GM19324 (cell line): ENCODE data around the gene P2RY2.

Experiments used
- ATAC-seq: cut with Tn5 transposase; IDR thresholded peaks from one replicate; pipeline ENCODE4 v1.9.1; 2021; ENCODE audit warnings: mild to moderate bottlenecking, moderate library complexity; ENCODE audit not compliant: unreplicated experiment, low FRiP score

The P2RY2 gene

DNA sequence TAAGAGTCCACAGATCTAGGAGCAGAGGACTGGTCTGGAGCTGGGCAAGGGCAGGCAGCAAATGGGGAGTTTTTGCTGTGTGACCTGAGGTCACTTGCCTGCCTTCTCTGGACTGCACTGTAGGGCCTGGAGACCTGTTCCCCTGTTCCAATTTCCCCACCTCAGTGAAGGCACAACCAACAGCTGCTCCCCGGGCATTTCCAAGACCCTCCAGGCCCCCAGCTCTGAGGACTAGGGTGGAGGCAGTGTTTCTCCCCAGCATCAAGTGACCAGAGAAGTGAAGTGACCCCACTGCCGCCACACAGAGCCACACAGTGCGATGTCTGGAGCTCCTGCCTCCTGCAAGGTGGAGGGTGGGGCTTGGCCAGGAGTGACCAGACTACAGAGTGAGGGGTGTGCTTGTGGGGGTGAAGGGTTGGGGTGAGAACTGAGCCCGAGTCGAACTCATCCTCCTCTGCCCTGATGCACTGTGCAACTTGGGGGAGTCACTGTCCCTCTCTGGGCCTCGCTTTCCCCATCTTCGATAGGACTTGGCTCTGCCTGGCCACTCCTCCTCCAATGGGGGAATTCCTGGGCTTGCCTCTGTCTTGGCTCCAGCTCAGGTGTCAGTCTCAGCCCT is 21.6 kb downstream of the P2RY2 start:
- no peak for ATAC-seq

DNA sequence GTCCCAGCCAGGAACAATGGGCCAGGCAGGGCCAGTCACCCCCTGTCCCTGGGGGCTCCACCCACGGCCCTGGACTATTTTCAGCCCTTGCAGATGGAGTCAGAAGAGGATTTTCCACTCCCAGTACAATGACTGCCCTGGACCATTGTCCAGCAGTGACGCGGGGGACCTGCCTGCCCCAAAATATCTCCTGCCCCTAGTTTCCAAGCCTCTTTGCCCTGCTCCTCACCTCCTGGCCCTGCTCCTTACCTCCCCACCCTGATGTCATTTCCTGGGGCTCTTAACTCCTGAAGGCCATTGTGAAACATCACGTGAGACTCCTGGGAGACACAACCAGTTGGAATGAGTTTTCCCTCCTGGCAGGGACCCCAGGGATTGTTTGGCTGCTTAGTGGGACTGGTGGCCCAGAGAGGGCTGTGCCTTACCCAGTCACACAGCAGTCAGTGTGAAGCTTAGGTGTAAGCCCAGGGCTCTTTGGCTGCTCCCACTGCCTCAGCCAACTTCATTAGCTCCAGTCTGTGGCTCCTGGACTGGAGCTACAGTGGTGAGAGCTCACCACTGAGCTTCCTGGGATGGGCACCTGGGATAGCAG is 22.2 kb downstream of the P2RY2 start:
- no peak for ATAC-seq

DNA sequence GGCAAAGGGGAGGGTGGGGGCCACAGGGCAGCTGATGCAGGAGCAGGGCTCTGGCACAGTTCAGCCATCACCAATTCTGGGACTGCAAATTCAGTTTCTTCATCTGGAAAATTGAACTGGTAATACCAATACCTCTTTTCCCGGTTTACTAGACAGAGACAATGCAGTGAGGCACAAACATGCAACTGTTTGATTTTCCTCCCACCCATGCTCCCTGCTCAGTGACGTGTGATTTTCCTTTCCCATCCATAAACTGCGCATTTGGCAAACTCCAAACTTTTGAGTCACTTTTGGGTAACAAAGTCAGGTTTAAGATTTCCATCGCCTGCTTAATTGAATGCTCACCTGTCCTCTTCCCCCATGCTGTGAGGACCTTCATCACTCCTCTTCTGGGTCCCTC is 23.2 kb downstream of the P2RY2 start:
- no peak for ATAC-seq

DNA sequence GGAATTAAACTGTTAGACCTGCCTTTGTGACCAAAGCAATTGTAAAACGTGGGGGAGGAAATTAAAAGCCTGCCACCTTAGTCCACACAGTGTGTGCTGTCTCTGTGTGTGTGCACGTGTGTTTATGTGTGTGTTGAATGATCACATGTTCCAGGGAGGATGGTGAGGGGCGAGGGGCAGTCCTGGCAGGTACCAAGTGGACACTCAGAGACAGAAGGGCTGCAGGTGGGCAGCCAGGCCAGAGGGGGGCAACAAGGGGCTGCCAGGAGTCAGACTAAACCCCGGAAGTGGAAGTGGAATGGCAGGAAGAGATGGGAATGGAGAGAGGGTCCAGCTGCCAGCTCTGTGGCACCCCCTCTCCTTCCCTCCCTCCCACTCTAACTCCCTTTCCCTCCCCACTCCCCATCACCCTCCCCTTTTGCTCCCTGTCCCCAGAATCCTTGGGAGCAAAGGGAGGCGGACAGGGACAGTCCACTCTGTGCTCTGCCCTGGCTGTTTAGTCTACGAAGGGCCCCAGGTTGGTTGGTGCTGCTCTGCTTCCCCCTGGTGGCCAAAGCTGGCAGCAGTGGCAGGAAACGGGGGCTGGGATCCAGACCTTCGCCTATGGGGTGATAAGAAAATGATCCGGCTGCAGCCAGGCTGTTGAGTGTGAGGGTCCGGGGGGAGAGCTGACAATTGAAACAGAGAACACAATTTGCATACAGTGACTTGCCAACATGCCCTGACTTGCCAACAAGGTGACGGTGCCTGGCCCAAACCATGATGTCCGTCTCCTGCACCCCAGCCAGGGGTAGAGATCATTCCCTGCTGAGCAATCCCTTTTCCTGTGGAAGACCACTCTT is 24.4 kb downstream of the P2RY2 start:
- no peak for ATAC-seq

DNA sequence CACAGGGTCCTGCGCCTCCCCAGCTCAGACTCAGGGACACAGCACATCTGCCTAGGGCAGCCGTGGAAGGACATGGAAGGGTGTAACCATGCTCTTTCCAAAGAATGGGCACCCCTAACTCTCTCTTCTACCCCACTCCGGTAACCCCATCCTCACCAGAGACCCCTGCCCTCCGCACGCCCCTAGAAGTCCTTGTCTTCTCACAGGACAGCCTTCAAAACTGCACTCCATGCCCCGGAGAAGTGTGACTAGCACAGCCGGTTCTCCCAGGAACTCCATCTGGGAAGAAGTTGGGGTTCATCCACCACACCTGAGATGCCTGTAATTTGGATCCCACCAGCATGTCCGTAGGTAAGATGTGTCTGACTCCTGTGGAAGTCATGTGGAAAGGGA is 25.0 kb downstream of the P2RY2 start:
- ATAC-seq: no peak

DNA sequence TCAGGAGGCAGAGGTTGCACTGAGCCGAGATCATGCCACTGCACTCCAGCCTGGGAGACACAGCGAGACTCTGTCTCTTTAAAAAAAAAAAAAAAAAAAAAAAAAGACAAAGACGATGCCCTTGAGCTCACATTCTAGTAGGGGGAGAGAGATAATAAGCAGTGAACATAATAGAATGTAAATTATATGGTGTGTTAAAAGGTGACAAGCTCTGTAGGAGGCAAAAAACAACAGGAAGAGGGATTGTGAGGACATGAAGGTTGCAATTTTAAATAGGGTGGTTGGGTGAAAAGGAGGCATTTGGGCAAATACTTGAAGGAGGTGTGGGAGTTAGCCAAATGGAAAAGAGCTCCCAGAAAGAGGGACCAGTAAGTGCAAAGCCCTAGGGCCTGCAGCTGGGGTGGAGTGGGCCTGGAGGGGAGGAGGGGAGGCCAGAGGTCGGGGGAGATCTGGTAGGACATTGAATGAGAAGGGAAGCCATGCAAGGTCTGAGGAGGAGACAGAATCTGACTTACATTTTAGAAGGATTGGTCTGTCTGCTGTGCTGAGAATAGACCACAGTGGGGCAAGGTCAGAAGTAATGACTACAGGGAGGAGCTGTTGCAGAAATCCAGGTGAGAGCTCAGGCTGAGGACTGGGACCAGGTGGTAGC is 26.6 kb downstream of the P2RY2 start:
- ATAC-seq: no peak

DNA sequence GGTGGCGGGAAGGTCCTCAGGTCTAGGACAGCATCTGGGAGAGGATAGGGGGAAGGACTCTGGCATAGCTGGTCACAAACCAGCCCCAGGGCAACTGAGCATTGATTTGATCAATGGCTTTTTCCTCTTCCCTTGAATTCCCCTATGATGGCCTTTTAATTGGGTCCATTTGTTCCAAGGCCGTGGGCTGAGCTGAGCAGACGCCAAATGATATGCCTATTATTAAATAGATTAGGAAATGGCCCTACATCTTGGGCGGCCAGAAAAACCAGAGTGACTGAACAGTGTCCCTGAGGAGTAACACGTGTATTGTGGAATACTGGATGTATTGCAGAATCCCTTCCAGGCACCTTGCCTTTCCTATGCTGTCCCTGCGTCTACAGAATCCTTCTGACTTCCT is 27.4 kb downstream of the P2RY2 start:
- no peak for ATAC-seq

DNA sequence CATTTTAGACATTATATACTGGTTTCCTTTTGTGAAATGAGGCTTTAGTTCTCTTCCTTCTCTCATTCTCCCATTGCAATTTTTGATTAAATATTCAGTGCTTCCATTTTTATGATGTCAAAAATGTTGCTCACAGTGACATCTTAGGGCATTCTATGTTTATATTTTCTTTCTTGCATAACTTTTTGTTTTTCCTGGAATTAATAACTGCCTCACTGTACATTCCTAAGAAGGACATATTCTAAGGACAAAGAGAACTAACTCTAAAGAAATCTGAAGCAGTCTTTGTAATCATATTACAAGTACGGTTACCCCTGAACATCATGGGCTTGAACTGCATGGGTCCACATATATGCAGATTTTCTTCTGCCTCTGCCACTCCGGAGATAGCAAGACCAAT is 28.2 kb downstream of the P2RY2 start:
- no peak for ATAC-seq

DNA sequence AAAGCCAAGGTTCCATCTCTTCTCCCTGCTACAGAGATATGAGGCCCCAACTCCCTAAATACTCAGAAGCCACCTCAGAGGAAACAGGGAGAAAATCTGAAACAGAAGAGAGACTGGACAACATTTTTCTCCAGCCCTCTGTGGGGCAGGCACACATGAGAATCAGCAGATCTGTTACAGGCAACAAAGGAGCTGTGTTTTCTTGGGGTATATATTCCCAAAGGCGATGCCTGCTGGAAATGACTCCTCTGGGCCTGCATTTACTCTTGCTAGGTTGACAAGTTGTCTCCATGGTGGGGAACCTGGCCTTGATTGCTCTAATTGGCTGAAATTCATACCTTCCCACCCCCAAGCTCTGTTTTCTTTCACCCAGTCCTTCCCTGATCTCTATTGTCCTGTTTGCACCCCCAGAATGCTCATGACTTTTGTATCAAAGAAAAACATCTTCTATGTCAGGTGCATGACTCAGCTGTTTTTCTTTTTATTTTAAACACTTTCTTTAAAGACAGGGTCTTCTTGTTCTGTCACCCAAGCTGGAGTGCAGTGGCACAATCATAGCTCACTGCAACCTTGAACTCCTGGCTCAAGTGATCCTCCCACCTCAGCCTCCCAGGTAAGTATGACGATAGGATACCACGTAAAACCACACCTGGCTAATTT is 30.6 kb downstream of the P2RY2 start:
- no peak for ATAC-seq

DNA sequence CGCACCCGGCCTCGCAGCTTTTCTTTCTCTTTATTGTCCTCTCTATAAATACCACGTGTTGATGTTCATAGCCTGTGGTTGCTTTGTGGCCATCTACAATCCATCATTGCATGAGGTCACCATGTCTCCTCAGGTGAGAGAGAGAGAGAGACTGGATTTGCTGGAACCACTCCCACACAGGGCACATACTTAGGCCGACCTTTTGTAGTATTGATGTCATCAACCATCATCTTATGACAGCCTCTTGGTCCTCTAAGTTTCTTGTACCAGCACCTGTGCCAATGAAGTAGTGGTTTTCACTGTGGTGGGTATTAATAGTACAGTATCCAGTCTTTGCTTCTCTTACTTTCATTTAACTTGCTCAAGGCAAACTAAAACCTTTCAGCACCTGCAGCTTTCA is 31.2 kb downstream of the P2RY2 start:
- ATAC-seq: no peak

DNA sequence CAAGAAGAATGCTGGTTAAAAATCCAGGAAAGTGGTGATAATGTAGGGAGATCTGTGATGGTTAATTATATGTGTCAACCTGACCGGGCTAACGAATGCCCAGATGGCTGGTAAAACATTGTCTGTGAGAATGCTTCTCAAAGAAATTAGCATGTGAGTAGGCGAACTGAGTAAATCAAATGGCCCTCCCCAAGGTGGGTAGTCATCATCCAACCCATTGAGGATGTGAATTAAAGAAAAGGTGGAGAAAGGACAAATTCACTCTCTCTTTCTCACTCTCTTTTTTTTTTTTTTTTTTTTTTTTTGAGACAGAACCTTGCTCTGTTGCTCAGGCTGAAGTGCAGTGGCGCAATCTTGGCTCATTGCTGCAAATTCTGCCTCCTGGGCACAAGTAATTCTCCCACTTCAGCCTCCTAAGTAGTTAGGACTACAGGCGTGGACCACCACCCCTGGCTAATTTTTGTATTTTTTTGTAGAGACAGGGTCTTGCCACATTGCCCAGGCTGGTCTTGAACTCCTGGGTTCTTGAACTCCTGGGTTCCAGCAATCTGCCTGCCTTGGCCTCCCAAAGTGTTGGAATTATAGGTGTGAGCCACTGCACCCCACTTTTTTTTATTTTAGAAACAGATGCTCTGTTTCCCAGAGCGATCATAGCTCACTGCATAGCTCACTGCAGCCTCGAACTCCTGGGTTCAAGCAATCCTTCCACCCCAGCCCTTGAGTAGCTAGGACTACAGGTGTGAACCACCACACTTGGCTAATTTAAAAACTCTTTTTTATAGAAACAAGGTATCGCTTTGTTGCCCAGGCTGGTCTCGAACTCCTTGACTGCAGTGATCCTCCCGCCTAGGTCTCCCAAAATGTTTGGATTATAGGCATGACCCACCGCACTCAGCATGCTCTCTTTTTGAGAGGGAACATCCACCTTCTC is 32.0 kb downstream of the P2RY2 start:
- ATAC-seq: no peak

DNA sequence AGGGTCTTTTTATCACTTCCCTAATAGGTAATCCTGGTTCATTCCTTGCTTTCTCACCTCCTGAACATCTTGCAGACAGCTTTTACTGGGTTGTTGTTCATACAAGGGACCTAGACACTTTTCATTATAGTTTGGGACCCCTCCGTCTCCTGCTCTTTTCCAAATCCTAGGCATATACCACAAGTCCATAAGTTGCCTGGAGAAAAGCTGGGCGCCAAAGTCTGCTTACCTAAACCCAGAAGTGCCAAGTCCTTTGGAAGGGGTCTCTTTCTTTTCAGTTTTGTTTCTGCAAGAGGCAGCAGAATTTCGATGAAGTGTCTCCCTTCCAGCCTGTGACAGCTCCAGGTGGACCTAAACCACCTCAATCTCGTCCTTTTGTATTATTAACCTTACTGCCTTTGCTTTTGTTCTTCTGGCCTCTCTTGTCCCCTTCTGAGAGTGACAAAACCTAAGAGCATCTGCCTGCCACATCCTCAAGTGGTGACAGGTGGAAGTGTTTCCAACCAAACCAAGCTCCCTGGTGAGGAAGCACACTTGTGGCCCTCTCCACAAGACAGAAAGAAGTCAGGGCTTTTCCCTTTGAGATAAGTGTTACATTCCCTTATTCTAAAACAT is 34.6 kb downstream of the P2RY2 start:
- no peak for ATAC-seq

DNA sequence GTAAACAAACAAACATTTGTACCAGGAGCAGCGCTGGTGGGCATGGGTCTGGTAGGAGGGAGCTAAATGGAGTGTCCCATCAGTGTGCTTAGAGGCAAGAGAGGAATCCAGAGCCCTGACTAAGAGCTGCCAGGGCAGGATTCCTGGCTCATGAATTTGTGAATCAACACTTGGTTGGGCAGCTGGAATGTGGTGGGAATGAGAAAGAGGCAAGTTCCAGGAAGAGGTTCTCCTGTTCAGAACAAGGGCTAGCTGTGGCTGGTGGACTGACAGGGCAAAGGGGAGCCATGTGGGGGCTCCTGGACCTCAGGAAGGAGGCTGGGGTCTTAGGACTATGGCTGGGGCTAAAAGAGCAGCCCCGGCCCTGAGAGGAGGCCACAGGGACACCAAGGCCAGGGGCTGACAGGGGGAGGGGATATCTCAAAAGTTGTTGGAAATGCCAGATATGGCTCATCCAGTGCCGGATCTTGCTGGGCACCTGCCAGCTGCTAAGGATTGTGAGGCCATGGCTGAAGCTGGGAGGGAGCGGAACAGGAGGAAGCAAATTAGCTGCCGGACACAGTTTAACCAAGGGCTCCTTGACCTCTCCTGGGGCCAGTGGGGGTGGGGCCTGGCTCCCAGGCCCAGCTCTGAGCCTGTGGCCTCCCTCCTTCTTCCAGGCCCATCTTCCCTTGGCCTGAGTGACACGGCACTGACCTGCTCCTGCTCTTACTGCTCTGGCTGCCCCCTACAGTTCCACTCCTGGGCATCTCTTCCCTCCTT is 39.4 kb downstream of the P2RY2 start:
- no peak for ATAC-seq

DNA sequence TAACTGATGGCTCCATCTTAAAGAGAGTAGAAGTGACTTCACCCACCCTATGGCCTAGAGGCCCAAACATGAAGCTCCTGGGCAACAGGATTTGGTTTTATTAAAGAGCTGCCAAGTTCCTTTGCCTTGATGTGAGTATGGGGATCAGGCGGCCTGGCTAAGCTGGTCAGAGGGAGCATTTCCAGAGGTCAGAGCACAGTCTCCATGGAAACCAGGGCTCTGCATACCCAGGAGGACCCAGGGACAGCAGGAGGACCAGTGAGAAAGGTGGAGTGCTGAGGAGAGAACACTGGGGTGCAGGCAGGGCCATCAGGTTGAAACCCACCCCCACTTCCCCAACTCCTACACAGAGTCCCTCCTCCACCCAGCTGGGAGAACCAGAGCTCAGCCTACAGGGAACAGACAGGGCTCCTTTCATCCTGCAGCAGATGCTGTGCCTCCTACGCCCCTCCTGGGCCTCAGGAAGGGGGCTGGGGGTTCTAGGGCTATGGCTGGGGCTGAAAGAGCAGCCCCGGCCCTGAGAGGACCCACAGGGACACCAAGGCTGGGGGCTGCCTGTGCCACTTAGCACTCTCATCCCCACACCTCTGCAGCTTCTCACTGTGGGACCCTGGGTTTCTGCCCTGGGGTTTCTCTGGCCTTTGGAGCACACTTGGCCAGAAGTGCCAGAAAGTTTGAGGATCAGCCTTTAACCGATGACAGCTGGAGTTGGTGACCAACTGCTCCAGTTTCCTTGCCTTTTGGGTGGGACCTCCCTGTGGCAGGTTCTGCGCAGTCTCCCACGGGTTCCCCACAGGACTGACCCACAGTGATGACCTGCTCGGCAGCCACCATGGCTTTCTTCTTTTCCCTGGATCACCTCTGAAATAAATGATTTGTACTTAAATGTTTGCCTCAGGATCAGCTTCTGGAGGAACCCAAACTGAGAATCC is 40.3 kb downstream of the P2RY2 start:
- no peak for ATAC-seq

DNA sequence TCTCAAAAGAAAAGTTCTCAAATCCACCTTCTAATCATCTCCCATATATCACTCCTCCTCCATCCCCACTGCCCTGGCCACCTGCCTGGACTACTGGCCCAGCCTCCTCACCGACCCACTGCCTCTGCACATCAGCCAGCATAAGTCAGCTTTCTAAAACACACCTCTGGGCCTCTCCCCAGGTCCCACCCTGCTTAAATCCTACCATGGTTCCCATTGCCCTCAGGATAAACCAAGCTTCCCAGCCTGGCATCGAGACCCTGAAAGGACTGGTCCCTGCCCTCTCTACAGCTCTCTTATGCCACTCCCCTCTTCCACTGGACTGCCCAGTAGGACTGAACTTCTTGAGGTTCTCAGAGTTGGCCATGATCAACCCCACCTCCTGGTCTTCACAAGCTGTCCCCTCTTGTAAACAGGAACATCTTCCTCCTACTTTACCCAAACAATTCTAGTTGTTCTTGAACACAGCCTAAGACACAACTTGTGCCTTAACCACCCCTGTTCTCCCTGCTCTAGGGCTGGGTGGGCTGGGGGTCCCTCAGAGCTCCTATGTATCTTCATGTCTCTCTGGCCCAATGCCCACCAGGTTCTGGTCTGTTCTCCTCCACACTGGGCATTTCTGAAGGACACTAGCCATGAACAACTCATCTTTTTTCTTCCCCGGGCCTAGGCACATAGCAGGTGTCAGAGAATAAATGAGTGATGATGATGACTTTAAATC is 41.5 kb downstream of the P2RY2 start:
- no peak for ATAC-seq

DNA sequence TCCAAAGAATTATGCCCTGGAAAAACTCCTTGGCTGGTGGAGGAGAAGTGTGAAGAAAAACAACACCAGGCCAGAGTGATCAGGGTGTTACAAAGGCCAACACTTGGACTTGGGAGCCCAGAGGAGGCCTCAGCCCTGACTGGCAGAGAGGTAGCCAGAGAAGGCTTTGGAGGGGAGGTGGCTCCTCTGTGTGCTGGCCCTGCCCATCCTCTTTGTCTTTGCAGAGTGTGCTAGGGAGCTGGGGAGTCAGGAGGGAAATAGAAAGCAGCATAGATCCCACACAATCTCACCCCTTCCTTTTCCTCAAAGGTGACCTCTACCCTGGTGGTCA is 42.0 kb downstream of the P2RY2 start:
- ATAC-seq: no peak

DNA sequence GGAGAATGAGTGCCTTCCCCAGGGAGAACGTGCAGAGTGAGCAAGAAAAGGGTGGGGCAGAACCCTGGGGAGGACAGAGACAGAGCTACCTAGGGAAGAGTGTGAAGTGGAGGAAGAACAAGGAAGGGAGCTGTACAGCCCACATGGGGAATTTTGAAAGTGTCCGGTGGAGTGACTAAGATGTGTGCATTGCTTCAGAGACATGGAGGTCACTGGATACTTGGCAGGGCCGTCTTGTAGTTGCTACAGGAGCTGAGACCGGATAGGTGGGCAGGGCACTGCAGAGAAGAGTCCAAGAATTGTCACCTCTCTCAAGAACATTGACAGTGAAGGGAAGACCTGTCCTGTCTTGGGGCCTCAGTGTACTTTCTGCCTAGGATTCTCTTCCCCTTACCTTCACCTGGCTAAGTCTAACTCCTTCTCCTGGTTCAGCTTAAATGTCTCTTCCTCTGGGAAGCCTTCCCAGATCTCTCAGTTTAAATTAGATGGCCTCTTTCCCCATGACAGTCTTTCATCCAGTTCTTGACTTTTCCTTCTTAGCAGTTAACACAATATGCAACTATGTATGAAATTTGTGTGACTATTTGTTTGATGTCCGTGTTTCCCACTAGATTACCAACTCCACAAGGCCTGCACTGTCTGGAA is 44.9 kb downstream of the P2RY2 start:
- no peak for ATAC-seq
